Measurements from ENCODE around the gene ATG101. TPM values are rescaled to one million over a fixed set of nuclear protein-coding genes. Genes with fewer than 3 reads are reported as not detected.

Gene ATG101
- total and polyA plus RNA-seq, 2 of the 13 experiments (the other 11 are each of a cell fraction or from before 2014, with no cell fraction given) = 58.2 to 67.7 TPM

- TF ChIP-seq FOXP4 (CRISPR knock-in tag; IDR thresholded peaks at IDR 0.05) = 0 out of 2 replicates have a peak, but pooled peaks have one; percentile 8
- TF ChIP-seq NRL (CRISPR knock-in tag; IDR thresholded peaks at IDR 0.05; ENCODE audit: borderline replicate concordance) = no peak
- no peak for TF ChIP-seq IKZF4 (CRISPR knock-in tag; IDR thresholded peaks at IDR 0.05; ENCODE audit: borderline replicate concordance, low read depth, not compliant biosample characterization)
- TF ChIP-seq ZNF20 (CRISPR knock-in tag; IDR thresholded peaks at IDR 0.05) = no peak
- no peak for TF ChIP-seq SRSF9 (IDR thresholded peaks at IDR 0.05; ENCODE audit: borderline replicate concordance, insufficient read depth, low read depth, low read length, poor library complexity, severe bottlenecking)
- TF ChIP-seq NR0B2 (CRISPR knock-in tag; IDR thresholded peaks at IDR 0.05) = no peak
- TF ChIP-seq ZNF44 (CRISPR knock-in tag; IDR thresholded peaks at IDR 0.05) = no peak
- TF ChIP-seq ZNF792 (CRISPR knock-in tag; IDR thresholded peaks at IDR 0.05) = no peak
- no peak for TF ChIP-seq ZNF775 (CRISPR knock-in tag; IDR thresholded peaks at IDR 0.05; ENCODE audit: borderline replicate concordance)
- TF ChIP-seq SIX4 (CRISPR knock-in tag; IDR thresholded peaks at IDR 0.05) = no peak
- TF ChIP-seq EEA1 (CRISPR knock-in tag; IDR thresholded peaks at IDR 0.05; ENCODE audit: borderline replicate concordance) = 0 out of 2 replicates have a peak, but pooled peaks have one; percentile 33
- no peak for TF ChIP-seq ZNF776 (CRISPR knock-in tag; IDR thresholded peaks at IDR 0.05)
- no peak for TF ChIP-seq ZNF781 (CRISPR knock-in tag; IDR thresholded peaks at IDR 0.05; ENCODE audit: borderline replicate concordance, not compliant biosample characterization)
- no peak for TF ChIP-seq ZNF367 (CRISPR knock-in tag; IDR thresholded peaks at IDR 0.05; ENCODE audit: borderline replicate concordance)
- no peak for TF ChIP-seq KMT2B (CRISPR knock-in tag; IDR thresholded peaks at IDR 0.05)
- TF ChIP-seq CREM (IDR thresholded peaks at IDR 0.05) = no peak
- no peak for TF ChIP-seq CREM (CRISPR knock-in tag; IDR thresholded peaks at IDR 0.05)
- no peak for TF ChIP-seq XRCC5 (optimal IDR thresholded peaks at IDR 0.05; ENCODE audit: low read length)
- no peak for TF ChIP-seq MED13 (CRISPR knock-in tag; IDR thresholded peaks at IDR 0.05)
- peak; percentile 68 for TF ChIP-seq AGO2 (optimal IDR thresholded peaks at IDR 0.05; ENCODE audit: low read depth, low read length)
- peak; percentile 91 for TF ChIP-seq KDM5A (IDR thresholded peaks at IDR 0.05; ENCODE audit: borderline replicate concordance, low read length)
- no peak for TF ChIP-seq NFIC (IDR thresholded peaks at IDR 0.05; ENCODE audit: low read length)
- TF ChIP-seq NFAT5 (CRISPR knock-in tag; IDR thresholded peaks at IDR 0.05) = no peak
Observed at GRCh38 chr12:52070185-52070925, 577 bp downstream of the ATG101 start (continued).

All from HepG2 (cell line).